ENCODE data around the gene NDOR1. TPM values are rescaled to one million over a fixed set of nuclear protein-coding genes. Genes with fewer than 3 reads are reported as not detected.

Gene NDOR1
- polyA plus RNA-seq, 2 of the 4 experiments (the other 2 are of a cell fraction): 5.6 to 19.5 TPM

- WGBS (ENCODE audit: missing lambda C conversion rate): 100% methylated on average over 1 of the region's 3 CpGs
- no peak for DNase-seq (ENCODE audit: low read depth in 1 of 2, low spot score in 1 of 2)
- TF ChIP-seq PBX3 (IDR thresholded peaks at IDR 0.05) (0 out of 2 replicates have a peak, but pooled peaks have one; percentile 12), HEYL (CRISPR knock-in tag; IDR thresholded peaks at IDR 0.05) (no peak)
- Histone ChIP-seq H3K4me3 (no peak overlapping the region), H3K4me1 (peaks cover 44% of the 10 kb centered on the region), H3K4me2 (no peak overlapping the region), H3K27ac (no peak overlapping the region), H3K9me3 (no peaks in the 10 kb centered on the region)
- ATAC-seq: no peak
- no peak for FAIRE-seq
- ChIA-PET CTCF (interaction anchor here (1.2 to 11.5 kb wide), 6 partner anchors 8 to 73 kb away, joined by 3 to 156 read pairs (median 19); partner anchors contain the start of genes CYSRT1, LRRC26, RNF208 and RNF224), POLR2A (interaction anchor here (1.8 kb wide), 1 partner anchor 10 kb away, joined by 10 read pairs; the partner anchor contains the start of gene TPRN)
These were observed 14.3 kb upstream of the NDOR1 start for GRCh38 chr9:137191245-137191644.

GRCh38 chr9:137191691-137192447, 13.6 kb upstream of the NDOR1 start:
- Histone ChIP-seq H3K9me3 (no peaks in the 10 kb centered on the region), H3K4me2 (no peak overlapping the region), H3K4me1 (peaks cover 41% of the 10 kb centered on the region), H3K27ac (no peak overlapping the region), H3K4me3 (no peak overlapping the region)
- DNase-seq (ENCODE audit: low read depth in 1 of 2, low spot score in 1 of 2) (no peak), FAIRE-seq (no peak), ATAC-seq (no peak)
- ChIA-PET POLR2A (interaction anchor here (1.8 kb wide), 1 partner anchor 9 kb away, joined by 10 read pairs; the partner anchor contains the start of gene TPRN), CTCF (interaction anchor here (0.6 to 11.5 kb wide), 8 partner anchors 9 to 107 kb away, joined by 3 to 156 read pairs (median 5); partner anchors contain the start of genes CYSRT1, LRRC26, RNF208 and RNF224)
- WGBS (ENCODE audit: missing lambda C conversion rate): 82% methylated on average over 14 of the region's 22 CpGs
- TF ChIP-seq CHD2 (IDR thresholded peaks at IDR 0.05; ENCODE audit: low read length, partially characterized antibody) (no peak), CHD4 (IDR thresholded peaks at IDR 0.05; ENCODE audit: borderline replicate concordance) (no peak), HOXB5 (CRISPR knock-in tag; IDR thresholded peaks at IDR 0.05) (no peak), HES2 (IDR thresholded peaks at IDR 0.05) (no peak), PBX3 (IDR thresholded peaks at IDR 0.05) (no peak), FOXS1 (CRISPR knock-in tag; IDR thresholded peaks at IDR 0.05) (no peak), RCOR1 (IDR thresholded peaks at IDR 0.05; ENCODE audit: low read depth, low read length) (no peak), REST (IDR thresholded peaks at IDR 0.05) (no peak), JUNB (IDR thresholded peaks at IDR 0.05) (no peak), NPAS2 (CRISPR knock-in tag; IDR thresholded peaks at IDR 0.05; ENCODE audit: borderline replicate concordance) (no peak), SREBF2 (IDR thresholded peaks at IDR 0.05) (no peak)

GRCh38 chr9:137192448-137192780, 13.1 kb upstream of the NDOR1 start:
- ChIA-PET POLR2A (interaction anchor here (1.8 kb wide), 1 partner anchor 8 kb away, joined by 10 read pairs; the partner anchor contains the start of gene TPRN), CTCF (interaction anchor here (0.6 to 11.5 kb wide), 8 partner anchors 10 to 125 kb away, joined by 3 to 156 read pairs (median 5); partner anchors contain the start of genes CYSRT1, LRRC26, RNF208 and RNF224)
- FAIRE-seq: no peak
- WGBS (ENCODE audit: missing lambda C conversion rate): 86% methylated on average over 10 of the region's 10 CpGs
- no peak overlapping the region for H3K4me2 ChIP-seq
- peaks cover 36% of the 10 kb centered on the region for H3K4me1 ChIP-seq
- no peak for ATAC-seq
- no peak overlapping the region for H3K4me3 ChIP-seq
- H3K9me3 ChIP-seq: no peaks in the 10 kb centered on the region
- H3K27ac ChIP-seq: no peak overlapping the region
- no peak for DNase-seq (ENCODE audit: low read depth in 1 of 2, low spot score in 1 of 2)
- TF ChIP-seq FOSB (CRISPR knock-in tag; IDR thresholded peaks at IDR 0.05) (no peak), NR3C1 (IDR thresholded peaks at IDR 0.05) (no peak), JUN (IDR thresholded peaks at IDR 0.05) (no peak), HOXA7 (CRISPR knock-in tag; IDR thresholded peaks at IDR 0.05) (no peak), MAX (IDR thresholded peaks at IDR 0.05) (no peak), TFCP2L1 (CRISPR knock-in tag; IDR thresholded peaks at IDR 0.05) (no peak), CTCF (IDR thresholded peaks at IDR 0.05) (no peak), BCL3 (IDR thresholded peaks at IDR 0.05) (no peak), NPAS2 (CRISPR knock-in tag; IDR thresholded peaks at IDR 0.05; ENCODE audit: borderline replicate concordance) (no peak), RNF2 (IDR thresholded peaks at IDR 0.05; ENCODE audit: borderline replicate concordance, low read depth) (no peak), ZNF302 (CRISPR knock-in tag; IDR thresholded peaks at IDR 0.05) (no peak), POLR2A (IDR thresholded peaks at IDR 0.05; ENCODE audit: low read length) (no peak)
